CD4-positive, alpha-beta T cell treated with Interleukin-2 at 100 ng/mL for 4 hours (primary cell): ENCODE results near the gene CACNA2D4.
A peak's percentile ranks its signal among the peaks of the same experiment; 100 is the strongest.

Source experiments
- DNase-seq: peaks from one replicate; pipeline ENCODE4 v3.0.0-alpha.2; 2020; ENCODE audit warnings: low spot score

The CACNA2D4 gene

GRCh38 chr12:1918884-1919236 lies 408 bp upstream of the CACNA2D4 start:
- no peak for DNase-seq

- DNase-seq = no peak
Measured at GRCh38 chr12:1917172-1918070, 1.0 kb downstream of the CACNA2D4 start.

GRCh38 chr12:1916371-1917171 lies 1.9 kb downstream of the CACNA2D4 start:
- no peak for DNase-seq

- peak; percentile 30 for DNase-seq
Measured at GRCh38 chr12:1915082-1915968, 3.1 kb downstream of the CACNA2D4 start.

- no peak for DNase-seq
Measured at GRCh38 chr12:1914114-1914911, 4.1 kb downstream of the CACNA2D4 start.

- no peak for DNase-seq
Measured at GRCh38 chr12:1913377-1914113, 4.9 kb downstream of the CACNA2D4 start.

- no peak for DNase-seq
Measured at GRCh38 chr12:1912580-1913376, 5.7 kb downstream of the CACNA2D4 start.

GRCh38 chr12:1911598-1912575 lies 6.6 kb downstream of the CACNA2D4 start:
- DNase-seq = no peak

- no peak for DNase-seq
Measured at GRCh38 chr12:1910468-1910867, 8.0 kb downstream of the CACNA2D4 start.

- no peak for DNase-seq
Measured at GRCh38 chr12:1908758-1909157, 9.7 kb downstream of the CACNA2D4 start.

GRCh38 chr12:1907652-1908611 lies 10.5 kb downstream of the CACNA2D4 start:
- peak; percentile 4 for DNase-seq

GRCh38 chr12:1906579-1906978 lies 11.9 kb downstream of the CACNA2D4 start:
- DNase-seq = no peak

- DNase-seq = no peak
Measured at GRCh38 chr12:1904875-1905274, 13.6 kb downstream of the CACNA2D4 start.

- DNase-seq = no peak
Measured at GRCh38 chr12:1896964-1897363, 21.5 kb downstream of the CACNA2D4 start.

GRCh38 chr12:1890810-1891209 lies 27.6 kb downstream of the CACNA2D4 start:
- no peak for DNase-seq

GRCh38 chr12:1890119-1890703 lies 28.2 kb downstream of the CACNA2D4 start:
- no peak for DNase-seq

GRCh38 chr12:1888923-1889322 lies 29.5 kb downstream of the CACNA2D4 start:
- no peak for DNase-seq
